Glomerular visceral epithelial cell (primary cell): ENCODE data around the gene TOMM6.
A peak's percentile ranks its signal among the peaks of the same experiment; 100 is the strongest.

Experiments used
- DNase-seq: peaks from one replicate; pipeline ENCODE4 v3.0.0-alpha.2; 2016; ENCODE audit errors: extremely low spot score

TOMM6 gene

DNA sequence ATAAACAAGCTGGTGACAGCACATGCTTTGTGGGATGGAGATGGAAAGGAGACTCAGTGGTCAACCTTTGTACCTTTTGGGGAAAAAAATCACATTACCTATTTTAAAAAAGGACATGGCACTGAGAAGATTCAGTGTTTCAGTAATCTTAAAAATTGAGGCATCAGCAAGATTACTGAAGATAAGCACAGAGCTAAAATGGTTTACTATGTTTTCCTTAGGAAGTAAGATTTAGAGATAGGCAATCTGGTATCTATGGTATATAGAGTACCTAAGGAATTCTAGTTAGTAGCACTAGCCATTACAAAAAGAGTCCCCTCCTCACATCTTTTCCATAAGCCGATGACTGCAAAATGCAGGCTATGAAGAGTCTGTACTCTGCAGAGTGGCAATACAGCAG is 35.7 kb downstream of the TOMM6 start:
- no peak for DNase-seq

DNA sequence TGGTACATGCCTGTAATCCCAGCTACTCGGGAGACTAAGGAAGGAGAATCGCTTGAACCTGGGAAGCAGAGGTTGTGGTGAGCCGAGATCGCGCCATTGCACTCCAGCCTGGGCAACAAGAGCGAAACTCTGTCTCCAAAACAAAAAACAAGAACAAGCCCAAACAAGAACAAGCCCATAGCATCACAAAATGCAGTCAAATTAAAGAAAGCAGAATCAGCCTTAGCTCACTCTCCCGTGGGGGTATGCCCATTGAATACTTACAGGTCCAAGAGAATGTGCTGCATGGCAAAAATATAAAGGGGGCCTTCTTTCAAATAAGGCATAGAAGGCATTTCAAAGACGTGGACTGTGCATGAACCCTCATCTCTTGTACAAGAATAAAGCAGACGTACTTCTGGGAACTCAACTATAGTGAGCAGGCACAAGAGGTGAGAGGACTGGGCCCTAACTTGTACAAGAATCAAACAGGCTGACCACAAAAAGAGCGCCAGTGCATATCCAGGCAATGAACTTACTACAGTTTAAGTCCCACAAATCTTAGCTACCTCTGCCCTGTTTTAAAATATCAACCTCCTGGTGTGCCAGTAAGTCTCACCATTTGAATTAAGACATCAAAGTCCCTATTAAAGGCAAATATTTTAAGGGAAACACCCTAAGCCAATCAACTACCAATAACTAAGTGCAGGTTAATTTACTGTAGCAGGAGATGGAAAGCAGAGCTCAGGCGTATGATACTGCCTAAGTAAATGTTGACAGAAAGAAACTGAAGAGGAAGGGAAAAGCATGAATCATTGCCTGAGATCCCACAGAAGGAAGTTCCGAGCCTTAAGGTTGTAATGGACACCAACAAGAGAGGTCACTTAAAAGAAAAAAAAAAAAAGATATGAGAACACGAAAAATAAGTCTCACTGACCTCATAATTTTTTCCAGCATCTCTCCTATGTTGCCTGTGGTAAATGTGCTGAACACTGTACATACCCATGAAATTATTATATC is 37.4 kb downstream of the TOMM6 start:
- DNase-seq: peak; percentile 54

- no peak for DNase-seq
Measured at GRCh38 chr6:41826343-41827022, 39.0 kb downstream of the TOMM6 start.

- DNase-seq: no peak
Measured at GRCh38 chr6:41832263-41832662, 44.8 kb downstream of the TOMM6 start.

- no peak for DNase-seq
Measured at GRCh38 chr6:41836022-41836659, 48.6 kb downstream of the TOMM6 start.

DNA sequence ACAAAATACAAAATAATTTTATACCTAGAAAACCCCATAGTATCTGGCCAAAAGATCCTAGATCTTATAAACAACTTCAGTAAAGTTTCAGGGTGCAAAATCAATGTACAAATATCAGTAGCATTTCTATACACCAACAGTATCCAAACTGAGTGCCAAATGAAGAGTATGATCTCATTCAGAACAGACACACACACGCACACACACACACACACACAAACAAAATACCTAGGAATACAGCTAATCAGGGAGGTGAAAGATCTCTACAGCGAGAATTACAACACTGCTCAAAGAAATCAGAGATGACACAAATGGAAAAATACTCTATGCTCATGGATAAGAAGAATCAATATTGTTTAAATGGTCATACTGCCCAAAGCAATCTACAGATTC is 49.2 kb downstream of the TOMM6 start:
- no peak for DNase-seq
